Body of pancreas (tissue), 4 donors: ENCODE measurements around the gene DGKG.

Experiments
- CTCF ChIP-seq, 7 experiments: fragments of 450-650 bp in 4 of 7; fragments of 200-600 bp in 3 of 7; sonication (generic) in 3 of 7; IDR thresholded peaks; one replicate each; pipeline ENCODE4 v1.5.1; 2016 to 2019; ENCODE audit warnings: antibody characterized with exemption in 7 of 7
- POLR2A ChIP-seq, 3 donors: fragments of 450-650 bp; IDR thresholded peaks; one replicate each; pipeline ENCODE4 v1.6.1; 2016; ENCODE audit warnings: antibody characterized with exemption in 3 of 3, mild to moderate bottlenecking in 2 of 3

- TF ChIP-seq CTCF (IDR thresholded peaks at IDR 0.05) (no peak), POLR2A (IDR thresholded peaks at IDR 0.05) (no peak)
Observed at GRCh38 chr3:186182850-186183249, 179.2 kb downstream of the DGKG start.
